ENCODE data around the gene RFC4.

GRCh38 chr3:186854954-186855353 is 48.7 kb upstream of the RFC4 start:
- TF ChIP-seq CTCF (IDR thresholded peaks at IDR 0.05; ENCODE audit: poor library complexity) (no peak), EZH2 (IDR thresholded peaks at IDR 0.05; ENCODE audit: borderline replicate concordance) (no peak), EZH2phosphoT487 (IDR thresholded peaks at IDR 0.05; ENCODE audit: low read depth, severe bottlenecking, unreplicated experiment) (no peak)
